Lower leg skin (tissue), 3 donors: ENCODE measurements around the gene KIF20A.

Experiments
- POLR2A ChIP-seq, 2 donors: fragments of 450-650 bp; IDR thresholded peaks; one replicate each; pipeline ENCODE4 v1.6.1; 2016 to 2017; ENCODE audit warnings: antibody characterized with exemption in 2 of 2, mild to moderate bottlenecking in 1 of 2, moderate library complexity in 1 of 2
- TF ChIP-seq, protein P1 (sequence below), 3 donors: fragments of 450-650 bp; IDR thresholded peaks; one replicate each; pipeline ENCODE4 v1.5.1; 2016; ENCODE audit warnings: antibody characterized with exemption in 3 of 3, mild to moderate bottlenecking in 3 of 3, moderate library complexity in 2 of 3

DNA sequence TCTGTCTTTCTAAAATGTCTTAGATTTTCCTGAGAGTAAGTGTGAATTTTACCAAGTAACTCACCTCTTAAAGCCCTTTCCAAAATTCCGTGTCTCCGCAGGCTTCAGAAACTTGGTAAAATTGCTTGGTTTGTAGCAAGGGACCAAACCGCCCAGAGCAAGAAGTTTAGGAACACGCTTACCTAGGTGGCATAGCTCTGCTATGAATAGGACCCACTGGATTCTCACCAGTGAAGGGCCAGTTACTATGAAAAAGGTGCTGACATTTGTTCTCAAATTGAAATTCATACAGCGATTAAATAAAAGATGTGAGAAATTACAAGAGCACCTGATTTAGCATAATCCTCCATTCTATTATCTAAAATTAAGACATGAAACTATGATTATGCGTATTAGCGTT lies 46.4 kb upstream of the KIF20A start:
- TF ChIP-seq, protein P1, sequence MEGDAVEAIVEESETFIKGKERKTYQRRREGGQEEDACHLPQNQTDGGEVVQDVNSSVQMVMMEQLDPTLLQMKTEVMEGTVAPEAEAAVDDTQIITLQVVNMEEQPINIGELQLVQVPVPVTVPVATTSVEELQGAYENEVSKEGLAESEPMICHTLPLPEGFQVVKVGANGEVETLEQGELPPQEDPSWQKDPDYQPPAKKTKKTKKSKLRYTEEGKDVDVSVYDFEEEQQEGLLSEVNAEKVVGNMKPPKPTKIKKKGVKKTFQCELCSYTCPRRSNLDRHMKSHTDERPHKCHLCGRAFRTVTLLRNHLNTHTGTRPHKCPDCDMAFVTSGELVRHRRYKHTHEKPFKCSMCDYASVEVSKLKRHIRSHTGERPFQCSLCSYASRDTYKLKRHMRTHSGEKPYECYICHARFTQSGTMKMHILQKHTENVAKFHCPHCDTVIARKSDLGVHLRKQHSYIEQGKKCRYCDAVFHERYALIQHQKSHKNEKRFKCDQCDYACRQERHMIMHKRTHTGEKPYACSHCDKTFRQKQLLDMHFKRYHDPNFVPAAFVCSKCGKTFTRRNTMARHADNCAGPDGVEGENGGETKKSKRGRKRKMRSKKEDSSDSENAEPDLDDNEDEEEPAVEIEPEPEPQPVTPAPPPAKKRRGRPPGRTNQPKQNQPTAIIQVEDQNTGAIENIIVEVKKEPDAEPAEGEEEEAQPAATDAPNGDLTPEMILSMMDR (IDR thresholded peaks at IDR 0.05) = no peak
- TF ChIP-seq POLR2A (IDR thresholded peaks at IDR 0.05) = no peak
